MM.1S (cell line): ENCODE results near the gene GCC1.

Experiments
- DNase-seq: peaks from one replicate; pipeline ENCODE4 v3.0.0-alpha.2; 2015
- H2AFZ ChIP-seq: fragments of 300-600 bp; sonication (generic); 2 replicates; pipeline ENCODE4 v1.6.0; 2016; ENCODE audit warnings: antibody characterized with exemption, low read length
- H3F3A ChIP-seq: fragments of 300-600 bp; sonication (generic); 2 replicates; pipeline ENCODE4 v1.6.1; 2016; ENCODE audit warnings: mild to moderate bottlenecking, antibody characterized with exemption, low read length, moderate library complexity, mixed read lengths; ENCODE audit not compliant: insufficient read depth
- H3K27ac ChIP-seq: fragments of 300-600 bp; sonication (generic); 2 replicates; pipeline ENCODE4 v1.5.1; 2016; ENCODE audit warnings: mild to moderate bottlenecking, low read length
- H3K27me3 ChIP-seq: fragments of 300-600 bp; sonication (generic); replicated peaks from 2 replicates; pipeline ENCODE4 v1.6.0; 2016; ENCODE audit warnings: low read length; ENCODE audit not compliant: insufficient read depth
- H3K36me3 ChIP-seq: fragments of 300-600 bp; sonication (generic); replicated peaks from 2 replicates; pipeline ENCODE4 v1.6.1; 2016; ENCODE audit warnings: mild to moderate bottlenecking, low read length, mixed read lengths; ENCODE audit not compliant: insufficient read depth
- H3K4me1 ChIP-seq: fragments of 300-600 bp; sonication (generic); 2 replicates; pipeline ENCODE4 v1.6.1; 2016; ENCODE audit warnings: low read length, mixed read lengths
- H3K4me2 ChIP-seq: fragments of 300-600 bp; sonication (generic); 2 replicates; pipeline ENCODE4 v1.6.0; 2016; ENCODE audit warnings: low read depth, low read length
- H3K4me3 ChIP-seq: fragments of 300-600 bp; sonication (generic); 2 replicates; pipeline ENCODE4 v1.5.1; 2016; ENCODE audit warnings: low read length, mixed read lengths
- H3K79me2 ChIP-seq: fragments of 300-600 bp; sonication (generic); 2 replicates; pipeline ENCODE4 v1.6.1; 2016; ENCODE audit warnings: mixed run types, low read length, mixed read lengths
- H3K9ac ChIP-seq: fragments of 300-600 bp; sonication (generic); 2 replicates; pipeline ENCODE4 v1.6.1; 2016; ENCODE audit warnings: low read length, mixed read lengths
- H3K9me2 ChIP-seq: fragments of 300-600 bp; sonication (generic); replicated peaks from 2 replicates; pipeline ENCODE4 v1.6.1; 2016; ENCODE audit warnings: mild to moderate bottlenecking, low read length, mixed read lengths; ENCODE audit not compliant: insufficient read depth
- H3K9me3 ChIP-seq: fragments of 300-600 bp; sonication (generic); replicated peaks from 2 replicates; pipeline ENCODE4 v1.6.1; 2016; ENCODE audit warnings: mild to moderate bottlenecking, low read length, mixed read lengths; ENCODE audit not compliant: insufficient read depth
- H4K20me1 ChIP-seq: fragments of 300-600 bp; sonication (generic); 2 replicates; pipeline ENCODE4 v1.6.1; 2016; ENCODE audit warnings: mild to moderate bottlenecking, low read length, moderate library complexity, mixed read lengths; ENCODE audit not compliant: insufficient read depth
- EZH2 ChIP-seq: fragments of 300-600 bp; sonication (generic); optimal IDR thresholded peaks from 2 replicates; pipeline ENCODE3; 2017; ENCODE audit warnings: low read depth, mild to moderate bottlenecking, antibody characterized with exemption, low read length, mixed read lengths
- EZH2phosphoT487 ChIP-seq: fragments of 300-600 bp; sonication (generic); IDR thresholded peaks from 2 replicates; pipeline ENCODE4 v1.6.1; 2018; ENCODE audit warnings: antibody characterized with exemption, low read length
- TF ChIP-seq, protein P1 (sequence below): fragments of 300-600 bp; sonication (generic); IDR thresholded peaks from 2 replicates; pipeline ENCODE4 v1.5.1; 2016; ENCODE audit warnings: antibody characterized with exemption, low read length, mixed read lengths

GCC1 gene

DNA sequence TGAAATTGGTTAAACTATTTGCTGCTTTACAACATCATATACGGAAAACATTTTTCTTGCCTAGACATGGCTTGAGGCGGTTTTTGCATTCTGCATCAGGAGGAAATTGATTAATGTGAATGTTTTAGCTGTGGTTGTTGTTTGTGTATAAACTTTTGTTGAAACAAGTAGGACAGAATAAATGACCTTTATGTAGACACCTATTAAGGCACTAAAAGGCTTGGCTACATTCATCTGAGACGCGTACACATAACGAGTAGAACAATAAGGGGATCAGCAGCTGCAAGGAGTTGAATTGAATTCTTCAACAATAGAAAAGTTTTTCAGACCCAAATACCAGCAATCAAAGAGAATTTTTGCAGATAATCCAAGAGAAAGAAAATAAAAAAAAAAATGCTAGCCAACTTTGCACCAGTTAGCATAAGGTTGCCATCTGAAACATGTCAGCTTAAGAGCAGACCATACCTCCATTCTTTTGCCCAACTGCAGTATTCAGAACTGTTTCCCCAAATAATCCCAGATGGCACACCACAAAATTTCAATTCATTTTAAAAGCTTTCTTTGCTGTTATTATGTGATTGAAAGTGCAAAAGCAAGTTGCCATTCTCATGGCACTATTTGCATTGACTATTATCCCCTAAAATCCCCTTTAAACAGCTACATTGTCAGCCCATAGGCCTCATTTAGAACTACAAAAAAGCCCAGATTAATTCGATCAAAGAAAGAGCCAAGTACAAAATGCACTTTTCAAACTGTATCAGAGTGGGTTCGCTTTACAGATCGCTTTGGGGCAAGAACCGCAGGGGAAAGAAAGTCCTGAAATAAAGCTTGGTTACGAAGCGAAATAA, 49.6 kb downstream of the GCC1 start:
- no peak overlapping the region for H3K27ac ChIP-seq
- H3K4me2 ChIP-seq = no peak overlapping the region
- H3F3A ChIP-seq = no peaks in the 10 kb centered on the region
- H3K79me2 ChIP-seq = no peaks in the 10 kb centered on the region
- no peaks in the 10 kb centered on the region for H3K9me2 ChIP-seq
- DNase-seq = no peak
- H3K27me3 ChIP-seq = no peaks in the 10 kb centered on the region
- no peaks in the 10 kb centered on the region for H3K9me3 ChIP-seq
- H3K36me3 ChIP-seq = no peaks in the 10 kb centered on the region
- no peaks in the 10 kb centered on the region for H3K4me1 ChIP-seq
- TF ChIP-seq EZH2phosphoT487 (no peak), EZH2 (no peak)
- TF ChIP-seq, protein P1, sequence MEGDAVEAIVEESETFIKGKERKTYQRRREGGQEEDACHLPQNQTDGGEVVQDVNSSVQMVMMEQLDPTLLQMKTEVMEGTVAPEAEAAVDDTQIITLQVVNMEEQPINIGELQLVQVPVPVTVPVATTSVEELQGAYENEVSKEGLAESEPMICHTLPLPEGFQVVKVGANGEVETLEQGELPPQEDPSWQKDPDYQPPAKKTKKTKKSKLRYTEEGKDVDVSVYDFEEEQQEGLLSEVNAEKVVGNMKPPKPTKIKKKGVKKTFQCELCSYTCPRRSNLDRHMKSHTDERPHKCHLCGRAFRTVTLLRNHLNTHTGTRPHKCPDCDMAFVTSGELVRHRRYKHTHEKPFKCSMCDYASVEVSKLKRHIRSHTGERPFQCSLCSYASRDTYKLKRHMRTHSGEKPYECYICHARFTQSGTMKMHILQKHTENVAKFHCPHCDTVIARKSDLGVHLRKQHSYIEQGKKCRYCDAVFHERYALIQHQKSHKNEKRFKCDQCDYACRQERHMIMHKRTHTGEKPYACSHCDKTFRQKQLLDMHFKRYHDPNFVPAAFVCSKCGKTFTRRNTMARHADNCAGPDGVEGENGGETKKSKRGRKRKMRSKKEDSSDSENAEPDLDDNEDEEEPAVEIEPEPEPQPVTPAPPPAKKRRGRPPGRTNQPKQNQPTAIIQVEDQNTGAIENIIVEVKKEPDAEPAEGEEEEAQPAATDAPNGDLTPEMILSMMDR = no peak
- no peak overlapping the region for H3K9ac ChIP-seq
- H2AFZ ChIP-seq = no peak overlapping the region
- no peaks in the 10 kb centered on the region for H4K20me1 ChIP-seq
- H3K4me3 ChIP-seq = no peak overlapping the region

DNA sequence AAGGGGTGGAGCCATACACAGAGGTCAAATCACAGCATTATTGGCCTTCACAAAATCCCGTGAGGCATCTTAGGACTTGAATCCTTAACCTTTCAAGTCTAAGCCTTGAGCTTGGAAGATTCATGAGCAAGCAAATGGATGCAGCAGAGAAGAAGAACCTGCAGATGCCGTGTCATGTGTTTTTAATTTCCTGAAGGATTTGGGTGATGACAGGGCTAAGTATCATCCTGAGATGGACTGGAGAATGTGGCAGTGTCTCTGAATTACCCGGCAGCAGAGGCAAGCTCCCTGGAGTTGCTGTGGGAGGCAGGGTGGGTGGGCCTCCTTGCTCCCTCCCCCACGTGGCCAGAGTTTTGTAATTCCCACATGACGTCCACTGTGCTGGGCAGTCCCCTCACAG, 50.8 kb downstream of the GCC1 start:
- H4K20me1 ChIP-seq = no peaks in the 10 kb centered on the region
- TF ChIP-seq EZH2 = no peak
- TF ChIP-seq EZH2phosphoT487 = no peak
- TF ChIP-seq, protein P1 = no peak
- no peak overlapping the region for H3K4me3 ChIP-seq
- no peaks in the 10 kb centered on the region for H3K9me2 ChIP-seq
- H3K4me2 ChIP-seq = no peak overlapping the region
- H3K9ac ChIP-seq = no peak overlapping the region
- no peaks in the 10 kb centered on the region for H3K27me3 ChIP-seq
- H3K9me3 ChIP-seq = no peaks in the 10 kb centered on the region
- H3K36me3 ChIP-seq = no peaks in the 10 kb centered on the region
- no peaks in the 10 kb centered on the region for H3K4me1 ChIP-seq
- H3K79me2 ChIP-seq = no peaks in the 10 kb centered on the region
- no peak overlapping the region for H3K27ac ChIP-seq
- H3F3A ChIP-seq = no peaks in the 10 kb centered on the region
- no peak for DNase-seq
- no peak overlapping the region for H2AFZ ChIP-seq

DNA sequence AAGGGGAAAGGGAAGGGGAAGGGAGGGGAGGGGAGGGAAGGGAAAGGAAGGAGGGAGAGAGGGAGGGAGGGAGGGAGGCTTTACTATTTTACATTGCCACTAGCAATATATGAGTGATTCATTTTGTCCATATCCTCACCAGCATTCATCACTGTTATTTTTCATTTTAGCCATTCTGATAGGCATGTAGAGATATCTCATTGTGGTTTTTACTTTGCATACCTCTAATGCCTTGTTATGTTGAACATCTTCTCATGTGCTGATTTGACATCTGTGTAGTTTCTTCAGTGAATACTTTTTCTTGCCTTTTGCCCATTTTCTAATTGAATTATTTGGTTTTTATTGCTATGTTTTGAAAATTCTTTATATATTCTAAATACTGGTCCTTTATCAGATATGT, 52.7 kb downstream of the GCC1 start:
- Histone ChIP-seq H3K9ac (no peak overlapping the region), H3K4me2 (no peak overlapping the region), H2AFZ (no peak overlapping the region), H3K9me3 (no peaks in the 10 kb centered on the region), H3K27ac (no peak overlapping the region), H3K4me1 (no peaks in the 10 kb centered on the region), H3K27me3 (no peaks in the 10 kb centered on the region), H3K79me2 (no peaks in the 10 kb centered on the region), H3K9me2 (no peaks in the 10 kb centered on the region), H3K36me3 (no peaks in the 10 kb centered on the region), H3K4me3 (no peak overlapping the region), H3F3A (no peaks in the 10 kb centered on the region), H4K20me1 (no peaks in the 10 kb centered on the region)
- TF ChIP-seq EZH2phosphoT487 = no peak
- no peak for TF ChIP-seq EZH2
- no peak for DNase-seq

DNA sequence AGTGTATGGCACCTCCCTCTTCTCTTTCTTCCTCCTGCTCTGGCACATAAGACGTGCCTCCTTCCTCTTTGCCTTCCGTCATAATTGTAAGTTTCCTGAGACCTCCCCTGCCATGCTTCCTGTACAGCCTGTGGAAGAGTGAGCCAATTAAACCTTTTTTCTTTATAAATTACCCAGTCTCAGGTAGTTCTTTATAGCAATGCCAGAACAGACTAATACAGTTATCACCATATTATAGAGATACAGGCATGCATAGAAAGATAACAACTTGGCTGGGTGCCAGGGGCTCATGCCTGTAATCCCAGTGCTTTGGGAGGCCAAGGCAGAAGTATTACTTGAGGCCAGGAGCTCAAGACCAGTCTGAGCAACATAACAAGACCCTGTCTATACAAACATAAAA, 53.2 kb downstream of the GCC1 start:
- Histone ChIP-seq H3F3A (no peaks in the 10 kb centered on the region), H3K4me2 (no peak overlapping the region), H4K20me1 (no peaks in the 10 kb centered on the region), H3K27ac (no peak overlapping the region), H3K4me1 (no peaks in the 10 kb centered on the region), H3K79me2 (no peaks in the 10 kb centered on the region), H3K27me3 (no peaks in the 10 kb centered on the region), H3K9me2 (no peaks in the 10 kb centered on the region), H3K9me3 (no peaks in the 10 kb centered on the region), H3K36me3 (no peaks in the 10 kb centered on the region), H3K9ac (no peak overlapping the region), H2AFZ (no peak overlapping the region), H3K4me3 (no peak overlapping the region)
- TF ChIP-seq EZH2 = no peak
- TF ChIP-seq, protein P1 = no peak
- TF ChIP-seq EZH2phosphoT487 = no peak
- no peak for DNase-seq
